ENCODE measurements around the gene FOXL2. TPM values are rescaled to one million over a fixed set of nuclear protein-coding genes. Genes with fewer than 3 reads are reported as not detected.

The FOXL2 gene
- polyA plus RNA-seq, 2 of the 4 experiments (the other 2 are of a cell fraction) = 1.2 to 3.1 TPM

GRCh38 chr3:138942861-138943623 is 3.9 kb downstream of the FOXL2 start:
- no peak for TF ChIP-seq FOSL2 (IDR thresholded peaks at IDR 0.05)
- TF ChIP-seq FOSL2 (CRISPR knock-in tag; IDR thresholded peaks at IDR 0.05) = no peak
- TF ChIP-seq JUNB (IDR thresholded peaks at IDR 0.05) = no peak
- TF ChIP-seq, protein P1, sequence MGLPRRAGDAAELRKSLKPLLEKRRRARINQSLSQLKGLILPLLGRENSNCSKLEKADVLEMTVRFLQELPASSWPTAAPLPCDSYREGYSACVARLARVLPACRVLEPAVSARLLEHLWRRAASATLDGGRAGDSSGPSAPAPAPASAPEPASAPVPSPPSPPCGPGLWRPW (IDR thresholded peaks at IDR 0.05) = no peak
- no peak for TF ChIP-seq RAD21 (conservative IDR thresholded peaks at IDR 0.05 in 1 of 2, IDR thresholded peaks at IDR 0.05 in 1 of 2)
- TF ChIP-seq CHD2 (IDR thresholded peaks at IDR 0.05; ENCODE audit: low read length, partially characterized antibody) = no peak
- TF ChIP-seq NPAS2 (CRISPR knock-in tag; IDR thresholded peaks at IDR 0.05; ENCODE audit: borderline replicate concordance) = no peak
- TF ChIP-seq, protein P2, sequence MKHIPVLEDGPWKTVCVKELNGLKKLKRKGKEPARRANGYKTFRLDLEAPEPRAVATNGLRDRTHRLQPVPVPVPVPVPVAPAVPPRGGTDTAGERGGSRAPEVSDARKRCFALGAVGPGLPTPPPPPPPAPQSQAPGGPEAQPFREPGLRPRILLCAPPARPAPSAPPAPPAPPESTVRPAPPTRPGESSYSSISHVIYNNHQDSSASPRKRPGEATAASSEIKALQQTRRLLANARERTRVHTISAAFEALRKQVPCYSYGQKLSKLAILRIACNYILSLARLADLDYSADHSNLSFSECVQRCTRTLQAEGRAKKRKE (CRISPR knock-in tag; IDR thresholded peaks at IDR 0.05; ENCODE audit: low read depth) = no peak
- TF ChIP-seq MYC (IDR thresholded peaks at IDR 0.05; ENCODE audit: borderline replicate concordance, low read length) = no peak
- 92% methylated on average over 15 of the region's 25 CpGs for WGBS (ENCODE audit: missing lambda C conversion rate)
- POLR2A ChIA-PET = no interaction called here

DNA sequence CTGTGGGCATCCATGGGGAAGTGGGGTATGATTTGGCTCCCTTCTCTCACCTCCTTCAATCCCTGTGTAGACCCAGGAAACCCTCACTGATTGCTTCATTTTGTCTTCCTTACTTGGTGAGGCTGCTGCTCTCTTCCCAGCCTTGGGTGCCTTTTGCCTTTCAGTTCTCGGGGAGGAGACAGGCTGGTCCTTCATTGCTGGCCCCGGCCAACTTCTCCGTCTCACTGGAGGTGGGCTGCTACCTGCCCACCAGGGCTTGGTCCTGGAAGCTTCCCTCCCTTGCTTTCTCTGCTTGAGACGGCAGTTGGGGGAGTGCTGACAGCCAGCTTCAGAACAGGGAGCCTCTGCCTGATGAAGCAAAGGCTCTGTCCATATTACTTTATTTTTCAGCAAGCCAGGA is 4.7 kb downstream of the FOXL2 start:
- Histone ChIP-seq H3K4me3 (no peak overlapping the region), H3K9me3 (no peaks in the 10 kb centered on the region), H3K27ac (no peak overlapping the region), H3K4me1 (no peaks in the 10 kb centered on the region; the same call in 2 of the 3 replicates), H3K4me2 (no peak overlapping the region)
- DNase-seq (ENCODE audit: low read depth in 1 of 2, low spot score in 1 of 2) (no peak), FAIRE-seq (no peak), ATAC-seq (no peak)
- WGBS (ENCODE audit: missing lambda C conversion rate) = 86% methylated on average over 3 of the region's 4 CpGs
- TF ChIP-seq PBX3 (IDR thresholded peaks at IDR 0.05) = no peak
- TF ChIP-seq MAX (IDR thresholded peaks at IDR 0.05) = no peak
- no peak for TF ChIP-seq ESRRA (IDR thresholded peaks at IDR 0.05; ENCODE audit: borderline replicate concordance, low read length)
- TF ChIP-seq BHLHE40 (IDR thresholded peaks at IDR 0.05; ENCODE audit: low read depth, low read length) = no peak
- no peak for TF ChIP-seq KDM1A (IDR thresholded peaks at IDR 0.05; ENCODE audit: low read depth)
- no peak for TF ChIP-seq HEYL (CRISPR knock-in tag; IDR thresholded peaks at IDR 0.05)
- no peak for TF ChIP-seq RFX5 (IDR thresholded peaks at IDR 0.05)
- CTCF ChIA-PET = interaction anchor here (0.8 to 1.6 kb wide), 8 partner anchors 9 to 387 kb away, joined by 3 to 5 read pairs (median 3); partner anchors contain the start of gene CEP70
- POLR2A ChIA-PET = no interaction called here

More at GRCh38 chr3:138942861-138943623, 3.9 kb downstream of the FOXL2 start:
- Histone ChIP-seq H3K4me3 (no peak overlapping the region), H3K9me3 (no peaks in the 10 kb centered on the region), H3K27ac (no peak overlapping the region), H3K4me1 (peaks cover 3% of the 10 kb centered on the region; the same call in 1 of the 3 replicates), H3K4me2 (no peak overlapping the region)
- CTCF ChIA-PET = interaction anchor here (0.8 to 1.6 kb wide), 7 partner anchors 10 to 386 kb away, joined by 3 to 5 read pairs (median 3); partner anchors contain the start of gene CEP70
- no peak for FAIRE-seq
- DNase-seq (ENCODE audit: low read depth in 1 of 2, low spot score in 1 of 2) = no peak
- ATAC-seq = no peak

DNA sequence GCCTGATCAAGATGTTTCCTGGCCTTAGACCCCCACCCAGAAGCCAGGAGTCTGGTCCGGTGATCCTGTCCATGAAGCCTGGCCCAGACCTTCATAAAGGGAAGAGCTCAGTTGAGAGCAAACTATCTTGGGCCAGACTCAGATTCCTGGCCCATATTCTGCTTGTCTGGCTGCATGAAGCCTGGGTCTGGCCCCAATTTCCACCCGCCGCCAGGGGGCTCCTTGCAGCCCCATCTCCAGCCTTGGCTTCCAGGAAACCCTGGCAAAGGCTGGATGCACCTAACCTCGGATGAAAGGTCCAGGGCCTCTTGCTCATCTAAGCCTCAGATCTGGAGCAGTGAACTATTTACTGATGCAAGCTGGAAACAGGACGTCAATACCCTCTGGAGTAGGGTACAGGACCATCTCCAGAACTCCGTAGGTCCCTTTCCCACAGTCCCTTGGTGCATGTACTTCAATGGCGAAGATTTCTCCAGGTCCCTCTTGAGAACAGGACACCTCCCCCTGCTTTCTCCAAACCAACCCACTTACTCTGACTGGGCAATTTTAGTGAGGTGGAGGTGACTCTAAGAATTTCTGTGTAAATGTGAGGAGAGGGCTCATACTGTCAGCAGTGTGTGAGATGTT is 5.6 kb downstream of the FOXL2 start:
- ChIA-PET CTCF (interaction anchor here (0.6 to 2.2 kb wide), 12 partner anchors 11 to 409 kb away, joined by 3 to 14 read pairs (median 4); no protein-coding TSS in a partner anchor), POLR2A (no interaction called here)
- Histone ChIP-seq H3K4me1 (no peaks in the 10 kb centered on the region; the same call in 2 of the 3 replicates), H3K9me3 (no peaks in the 10 kb centered on the region), H3K27ac (no peak overlapping the region), H3K4me3 (no peak overlapping the region), H3K4me2 (no peak overlapping the region)
- ATAC-seq = peak; percentile 51 to 83; a peak in 5 of 6 replicates
- peak; percentile 57 to 62 for DNase-seq (ENCODE audit: low read depth in 1 of 2, low spot score in 1 of 2)
- TF ChIP-seq BHLHE40 (IDR thresholded peaks at IDR 0.05; ENCODE audit: low read depth, low read length) (no peak), ZSCAN20 (CRISPR knock-in tag; IDR thresholded peaks at IDR 0.05) (no peak), SMC3 (IDR thresholded peaks at IDR 0.05) (peak; percentile 72), MYC (IDR thresholded peaks at IDR 0.05; ENCODE audit: borderline replicate concordance, low read length) (no peak), RAD21 (conservative IDR thresholded peaks at IDR 0.05 in 1 of 2, IDR thresholded peaks at IDR 0.05 in 1 of 2) (peak; percentile 44 to 50)
- TF ChIP-seq, protein P3, sequence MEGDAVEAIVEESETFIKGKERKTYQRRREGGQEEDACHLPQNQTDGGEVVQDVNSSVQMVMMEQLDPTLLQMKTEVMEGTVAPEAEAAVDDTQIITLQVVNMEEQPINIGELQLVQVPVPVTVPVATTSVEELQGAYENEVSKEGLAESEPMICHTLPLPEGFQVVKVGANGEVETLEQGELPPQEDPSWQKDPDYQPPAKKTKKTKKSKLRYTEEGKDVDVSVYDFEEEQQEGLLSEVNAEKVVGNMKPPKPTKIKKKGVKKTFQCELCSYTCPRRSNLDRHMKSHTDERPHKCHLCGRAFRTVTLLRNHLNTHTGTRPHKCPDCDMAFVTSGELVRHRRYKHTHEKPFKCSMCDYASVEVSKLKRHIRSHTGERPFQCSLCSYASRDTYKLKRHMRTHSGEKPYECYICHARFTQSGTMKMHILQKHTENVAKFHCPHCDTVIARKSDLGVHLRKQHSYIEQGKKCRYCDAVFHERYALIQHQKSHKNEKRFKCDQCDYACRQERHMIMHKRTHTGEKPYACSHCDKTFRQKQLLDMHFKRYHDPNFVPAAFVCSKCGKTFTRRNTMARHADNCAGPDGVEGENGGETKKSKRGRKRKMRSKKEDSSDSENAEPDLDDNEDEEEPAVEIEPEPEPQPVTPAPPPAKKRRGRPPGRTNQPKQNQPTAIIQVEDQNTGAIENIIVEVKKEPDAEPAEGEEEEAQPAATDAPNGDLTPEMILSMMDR (IDR thresholded peaks at IDR 0.05) = peak; percentile 55
- no peak for FAIRE-seq
- 40% methylated on average over 6 of the region's 7 CpGs for WGBS (ENCODE audit: missing lambda C conversion rate)
